Measurements from ENCODE around the gene SLC5A11.

The SLC5A11 gene

GRCh38 chr16:24873028-24873427, 27.3 kb downstream of the SLC5A11 start:
- H2BK12ac ChIP-seq (ENCODE audit: low read length in 2 of 2), result no peak overlapping the region
- 90% methylated on average over 1 of the region's 2 CpGs for WGBS
- no peaks in the 10 kb centered on the region for H3K36me3 ChIP-seq (ENCODE audit: control insufficient read depth in 1 of 2, insufficient read depth in 2 of 2, low read depth in 1 of 2, low read length in 2 of 2)

GRCh38 chr16:24875466-24875865, 29.7 kb downstream of the SLC5A11 start:
- Histone ChIP-seq H3K4me2 (ENCODE audit: low read length, poor library complexity, severe bottlenecking) (no peak overlapping the region), H4K91ac (ENCODE audit: low read length) (no peak overlapping the region), H3K18ac (ENCODE audit: low read depth in 1 of 2, low read length in 2 of 2) (no peak overlapping the region), H3K14ac (ENCODE audit: low read length in 2 of 2) (no peak overlapping the region), H3K23ac (ENCODE audit: low read length in 2 of 2) (no peak overlapping the region), H3K4me3 (ENCODE audit: insufficient read depth in 1 of 2, low read depth in 1 of 2, low read length in 2 of 2) (no peak overlapping the region), H3K9ac (ENCODE audit: low read length) (no peak overlapping the region), H2BK5ac (ENCODE audit: low read depth, low read length, poor library complexity, severe bottlenecking) (no peak overlapping the region), H3K79me1 (replicated peaks; ENCODE audit: low read length, poor library complexity, severe bottlenecking) (no peaks in the 10 kb centered on the region), H2BK120ac (ENCODE audit: low read depth, low read length) (no peak overlapping the region), H2BK12ac (ENCODE audit: low read length in 2 of 2) (no peak overlapping the region), H4K8ac (ENCODE audit: low read length) (no peak overlapping the region), H2AK5ac (ENCODE audit: low read length, severe bottlenecking) (no peak overlapping the region), H3K4ac (ENCODE audit: low read depth in 1 of 2, low read length in 2 of 2) (no peak overlapping the region), H3K4me1 (ENCODE audit: control insufficient read depth, insufficient read depth, low read depth, low read length) (no peaks in the 10 kb centered on the region), H3K9me3 (ENCODE audit: control insufficient read depth, low read length) (no peaks in the 10 kb centered on the region), H2BK15ac (ENCODE audit: low read depth, poor library complexity, severe bottlenecking) (no peak overlapping the region), H3K36me3 (ENCODE audit: control insufficient read depth in 1 of 2, insufficient read depth in 2 of 2, low read depth in 1 of 2, low read length in 2 of 2) (no peaks in the 10 kb centered on the region), H2AFZ (ENCODE audit: low read depth, low read length) (no peak overlapping the region), H3K27ac (ENCODE audit: low read length, poor library complexity, severe bottlenecking) (no peak overlapping the region), H3K27me3 (ENCODE audit: control insufficient read depth in 1 of 2, insufficient read depth in 1 of 2, low read length in 2 of 2) (peaks cover 0 to 17% of the 10 kb centered on the region in 2 experiments)
- no peak for DNase-seq
- 89% methylated on average over 9 of the region's 10 CpGs for WGBS

More at GRCh38 chr16:24873028-24873427, 27.3 kb downstream of the SLC5A11 start:
- no peak overlapping the region for H3K4ac ChIP-seq (ENCODE audit: low read depth in 1 of 2, low read length in 2 of 2)
- no peak overlapping the region for H3K4me3 ChIP-seq (ENCODE audit: insufficient read depth in 1 of 2, low read depth in 1 of 2, low read length in 2 of 2)
- H3K14ac ChIP-seq (ENCODE audit: low read length in 2 of 2), result no peak overlapping the region
- no peak overlapping the region for H3K27ac ChIP-seq (ENCODE audit: low read length, poor library complexity, severe bottlenecking)
- H2AFZ ChIP-seq (ENCODE audit: low read depth, low read length), result no peak overlapping the region
- no peak overlapping the region for H3K4me2 ChIP-seq (ENCODE audit: low read length, poor library complexity, severe bottlenecking)
- H3K27me3 ChIP-seq (ENCODE audit: control insufficient read depth in 1 of 2, insufficient read depth in 1 of 2, low read length in 2 of 2), result peaks cover 0 to 17% of the 10 kb centered on the region in 2 experiments
- no peak overlapping the region for H2AK5ac ChIP-seq (ENCODE audit: low read length, severe bottlenecking)
- H3K23ac ChIP-seq (ENCODE audit: low read length in 2 of 2), result no peak overlapping the region
- no peak overlapping the region for H4K8ac ChIP-seq (ENCODE audit: low read length)
- no peak overlapping the region for H2BK15ac ChIP-seq (ENCODE audit: low read depth, poor library complexity, severe bottlenecking)
- H3K18ac ChIP-seq (ENCODE audit: low read depth in 1 of 2, low read length in 2 of 2), result no peak overlapping the region
- DNase-seq, result no peak
- no peaks in the 10 kb centered on the region for H3K9me3 ChIP-seq (ENCODE audit: control insufficient read depth, low read length)
- no peak overlapping the region for H3K9ac ChIP-seq (ENCODE audit: low read length)
- H2BK5ac ChIP-seq (ENCODE audit: low read depth, low read length, poor library complexity, severe bottlenecking), result no peak overlapping the region
- no peaks in the 10 kb centered on the region for H3K4me1 ChIP-seq (ENCODE audit: control insufficient read depth, insufficient read depth, low read depth, low read length)
- H4K91ac ChIP-seq (ENCODE audit: low read length), result no peak overlapping the region
- H3K79me1 ChIP-seq (replicated peaks; ENCODE audit: low read length, poor library complexity, severe bottlenecking), result no peaks in the 10 kb centered on the region
- no peak overlapping the region for H2BK120ac ChIP-seq (ENCODE audit: low read depth, low read length)

GRCh38 chr16:24876231-24876630, 30.5 kb downstream of the SLC5A11 start:
- no peak overlapping the region for H2BK120ac ChIP-seq (ENCODE audit: low read depth, low read length)
- no peak for DNase-seq
- H3K18ac ChIP-seq (ENCODE audit: low read depth in 1 of 2, low read length in 2 of 2), result no peak overlapping the region
- no peak overlapping the region for H3K4ac ChIP-seq (ENCODE audit: low read depth in 1 of 2, low read length in 2 of 2)
- H3K4me3 ChIP-seq (ENCODE audit: insufficient read depth in 1 of 2, low read depth in 1 of 2, low read length in 2 of 2), result no peak overlapping the region
- no peak overlapping the region for H3K4me2 ChIP-seq (ENCODE audit: low read length, poor library complexity, severe bottlenecking)
- H3K27ac ChIP-seq (ENCODE audit: low read length, poor library complexity, severe bottlenecking), result no peak overlapping the region
- H3K36me3 ChIP-seq (ENCODE audit: control insufficient read depth in 1 of 2, insufficient read depth in 2 of 2, low read depth in 1 of 2, low read length in 2 of 2), result no peaks in the 10 kb centered on the region
- no peak overlapping the region for H4K91ac ChIP-seq (ENCODE audit: low read length)
- no peak overlapping the region for H2BK5ac ChIP-seq (ENCODE audit: low read depth, low read length, poor library complexity, severe bottlenecking)
- no peaks in the 10 kb centered on the region for H3K9me3 ChIP-seq (ENCODE audit: control insufficient read depth, low read length)
- no peak overlapping the region for H2AFZ ChIP-seq (ENCODE audit: low read depth, low read length)
- H2AK5ac ChIP-seq (ENCODE audit: low read length, severe bottlenecking), result no peak overlapping the region
- no peak overlapping the region for H4K8ac ChIP-seq (ENCODE audit: low read length)
- H2BK15ac ChIP-seq (ENCODE audit: low read depth, poor library complexity, severe bottlenecking), result no peak overlapping the region
- H3K9ac ChIP-seq (ENCODE audit: low read length), result no peak overlapping the region
- H3K14ac ChIP-seq (ENCODE audit: low read length in 2 of 2), result no peak overlapping the region
- no peak overlapping the region for H2BK12ac ChIP-seq (ENCODE audit: low read length in 2 of 2)
- WGBS, result 91% methylated on average over 4 of the region's 5 CpGs
- peaks cover 0 to 17% of the 10 kb centered on the region in 2 experiments for H3K27me3 ChIP-seq (ENCODE audit: control insufficient read depth in 1 of 2, insufficient read depth in 1 of 2, low read length in 2 of 2)
- no peaks in the 10 kb centered on the region for H3K4me1 ChIP-seq (ENCODE audit: control insufficient read depth, insufficient read depth, low read depth, low read length)
- no peaks in the 10 kb centered on the region for H3K79me1 ChIP-seq (replicated peaks; ENCODE audit: low read length, poor library complexity, severe bottlenecking)
- H3K23ac ChIP-seq (ENCODE audit: low read length in 2 of 2), result no peak overlapping the region

GRCh38 chr16:24879684-24880083, 33.9 kb downstream of the SLC5A11 start:
- no peak overlapping the region for H2BK120ac ChIP-seq (ENCODE audit: low read depth, low read length)
- 86% methylated on average over 2 of the region's 2 CpGs for WGBS
- DNase-seq, result no peak

More at GRCh38 chr16:24879684-24880083, 33.9 kb downstream of the SLC5A11 start:
- no peak overlapping the region for H3K27ac ChIP-seq (ENCODE audit: low read length, poor library complexity, severe bottlenecking)
- no peak overlapping the region for H3K4me2 ChIP-seq (ENCODE audit: low read length, poor library complexity, severe bottlenecking)
- no peak overlapping the region for H3K4me3 ChIP-seq (ENCODE audit: insufficient read depth in 1 of 2, low read depth in 1 of 2, low read length in 2 of 2)
- H2AK5ac ChIP-seq (ENCODE audit: low read length, severe bottlenecking), result no peak overlapping the region
- H3K18ac ChIP-seq (ENCODE audit: low read depth in 1 of 2, low read length in 2 of 2), result no peak overlapping the region
- no peak overlapping the region for H3K4ac ChIP-seq (ENCODE audit: low read depth in 1 of 2, low read length in 2 of 2)
- no peaks in the 10 kb centered on the region for H3K9me3 ChIP-seq (ENCODE audit: control insufficient read depth, low read length)
- H3K36me3 ChIP-seq (ENCODE audit: control insufficient read depth in 1 of 2, insufficient read depth in 2 of 2, low read depth in 1 of 2, low read length in 2 of 2), result no peaks in the 10 kb centered on the region
- no peaks in the 10 kb centered on the region for H3K79me1 ChIP-seq (replicated peaks; ENCODE audit: low read length, poor library complexity, severe bottlenecking)
- H3K4me1 ChIP-seq (ENCODE audit: control insufficient read depth, insufficient read depth, low read depth, low read length), result no peaks in the 10 kb centered on the region
- no peak overlapping the region for H2BK12ac ChIP-seq (ENCODE audit: low read length in 2 of 2)
- H3K9ac ChIP-seq (ENCODE audit: low read length), result no peak overlapping the region
- no peak overlapping the region for H2AFZ ChIP-seq (ENCODE audit: low read depth, low read length)
- no peak overlapping the region for H3K14ac ChIP-seq (ENCODE audit: low read length in 2 of 2)
- no peak overlapping the region for H3K23ac ChIP-seq (ENCODE audit: low read length in 2 of 2)
- no peak overlapping the region for H4K8ac ChIP-seq (ENCODE audit: low read length)
- H3K27me3 ChIP-seq (ENCODE audit: control insufficient read depth in 1 of 2, insufficient read depth in 1 of 2, low read length in 2 of 2), result peaks cover 0 to 18% of the 10 kb centered on the region in 2 experiments
- no peak overlapping the region for H2BK5ac ChIP-seq (ENCODE audit: low read depth, low read length, poor library complexity, severe bottlenecking)
- no peak overlapping the region for H2BK15ac ChIP-seq (ENCODE audit: low read depth, poor library complexity, severe bottlenecking)
- H4K91ac ChIP-seq (ENCODE audit: low read length), result no peak overlapping the region

All from mesenchymal stem cell (in vitro differentiated cells and primary cell).